ENCODE results near the gene PLA2G2F.

Gene PLA2G2F

DNA sequence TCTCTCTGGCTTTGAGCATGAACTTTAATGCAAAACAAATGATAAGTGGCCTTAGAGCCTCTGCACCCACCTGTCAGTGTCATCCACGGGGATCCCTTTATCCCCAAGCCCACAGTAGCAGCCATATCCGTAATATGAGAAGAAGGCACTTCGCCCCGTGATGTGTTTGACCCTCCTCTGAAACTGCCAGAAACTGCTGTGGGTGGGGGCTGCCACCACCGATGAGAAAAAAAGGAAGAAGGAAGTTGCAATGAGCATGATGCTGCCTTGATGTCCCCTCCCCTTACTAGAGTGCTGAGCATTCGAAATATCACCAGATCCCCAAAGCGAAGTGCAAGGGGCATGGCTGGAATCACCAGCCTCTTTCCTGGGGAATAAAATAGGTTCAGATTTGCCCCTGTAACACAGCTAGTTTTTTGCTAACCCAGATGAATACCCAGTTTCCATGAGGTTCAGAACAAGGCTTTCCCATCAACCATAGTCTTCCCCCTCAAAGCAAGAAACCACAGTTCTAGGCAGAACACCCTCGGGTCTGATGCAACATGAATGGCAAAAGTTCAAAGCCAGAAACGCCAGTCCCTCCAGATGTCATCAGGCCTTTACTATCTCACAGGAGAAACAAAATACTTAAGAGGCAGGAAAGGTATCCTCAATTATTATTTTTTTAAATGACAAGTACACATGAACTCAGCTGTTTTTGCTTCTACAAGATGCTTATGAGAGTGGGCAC is 36.0 kb downstream of the PLA2G2F start:
- DNase-seq: no peak

- DNase-seq: no peak
Observed at GRCh38 chr1:20178634-20179370, 39.7 kb downstream of the PLA2G2F start.

GRCh38 chr1:20179371-20180128 is 40.4 kb downstream of the PLA2G2F start:
- DNase-seq: no peak

GRCh38 chr1:20180129-20180843 is 41.2 kb downstream of the PLA2G2F start:
- no peak for DNase-seq

GRCh38 chr1:20180844-20181207 is 41.7 kb downstream of the PLA2G2F start:
- DNase-seq: no peak

- no peak for DNase-seq
Observed at GRCh38 chr1:20182415-20182814, 43.3 kb downstream of the PLA2G2F start.

GRCh38 chr1:20183035-20183434 is 43.9 kb downstream of the PLA2G2F start:
- no peak for DNase-seq

- no peak for DNase-seq
Observed at GRCh38 chr1:20183616-20184271, 44.6 kb downstream of the PLA2G2F start.

GRCh38 chr1:20184481-20184900 is 45.4 kb downstream of the PLA2G2F start:
- no peak for DNase-seq

- DNase-seq: no peak
Observed at GRCh38 chr1:20184997-20185833, 46.1 kb downstream of the PLA2G2F start.

- DNase-seq: no peak
Observed at GRCh38 chr1:20185834-20186782, 47.0 kb downstream of the PLA2G2F start, which contains the start of the genes PLA2G2C and UBXN10. Gene PLA2G2C (minus strand): TSS chr1:20186518. CDS start chr1:20177363, 9,155 bp downstream. Gene UBXN10 (plus strand): TSS chr1:20186096. CDS start chr1:20190562, 4,466 bp downstream.

- DNase-seq: no peak
Observed at GRCh38 chr1:20187103-20187812, 48.1 kb downstream of the PLA2G2F start.

DNA sequence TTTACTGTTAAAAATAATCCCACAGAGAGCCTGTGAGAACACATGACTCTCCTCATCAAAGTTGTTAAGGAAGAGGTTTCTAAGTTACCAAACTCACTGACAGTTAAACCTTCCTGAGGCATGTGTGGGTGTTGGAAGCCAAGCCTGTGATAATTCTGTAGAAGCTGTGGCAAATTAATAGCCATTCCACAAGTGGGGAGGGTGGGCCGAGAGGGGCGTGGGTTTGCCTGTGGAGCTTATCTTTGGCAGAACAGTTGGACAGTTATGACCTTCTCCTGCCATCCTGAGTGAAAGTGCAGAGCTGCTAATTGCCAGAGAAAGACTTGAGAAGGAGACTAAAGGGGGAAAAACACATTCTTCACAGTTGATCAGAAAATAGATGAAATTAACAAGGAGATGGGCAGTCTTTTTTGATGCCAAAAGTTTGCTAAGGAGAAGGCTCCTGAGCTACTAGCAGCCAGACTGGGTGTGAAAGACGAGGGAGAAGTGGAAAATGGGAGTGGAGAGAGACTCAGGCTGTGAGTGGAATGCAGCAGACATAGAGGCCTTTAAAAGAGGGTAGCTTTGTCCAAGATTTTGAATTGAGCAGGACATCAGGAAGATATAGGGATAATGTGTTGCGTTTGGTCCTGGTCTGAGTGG is 48.8 kb downstream of the PLA2G2F start:
- no peak for DNase-seq

GRCh38 chr1:20188455-20188817 is 49.3 kb downstream of the PLA2G2F start:
- no peak for DNase-seq

GRCh38 chr1:20189664-20190063 is 50.5 kb downstream of the PLA2G2F start:
- DNase-seq: no peak

DNA sequence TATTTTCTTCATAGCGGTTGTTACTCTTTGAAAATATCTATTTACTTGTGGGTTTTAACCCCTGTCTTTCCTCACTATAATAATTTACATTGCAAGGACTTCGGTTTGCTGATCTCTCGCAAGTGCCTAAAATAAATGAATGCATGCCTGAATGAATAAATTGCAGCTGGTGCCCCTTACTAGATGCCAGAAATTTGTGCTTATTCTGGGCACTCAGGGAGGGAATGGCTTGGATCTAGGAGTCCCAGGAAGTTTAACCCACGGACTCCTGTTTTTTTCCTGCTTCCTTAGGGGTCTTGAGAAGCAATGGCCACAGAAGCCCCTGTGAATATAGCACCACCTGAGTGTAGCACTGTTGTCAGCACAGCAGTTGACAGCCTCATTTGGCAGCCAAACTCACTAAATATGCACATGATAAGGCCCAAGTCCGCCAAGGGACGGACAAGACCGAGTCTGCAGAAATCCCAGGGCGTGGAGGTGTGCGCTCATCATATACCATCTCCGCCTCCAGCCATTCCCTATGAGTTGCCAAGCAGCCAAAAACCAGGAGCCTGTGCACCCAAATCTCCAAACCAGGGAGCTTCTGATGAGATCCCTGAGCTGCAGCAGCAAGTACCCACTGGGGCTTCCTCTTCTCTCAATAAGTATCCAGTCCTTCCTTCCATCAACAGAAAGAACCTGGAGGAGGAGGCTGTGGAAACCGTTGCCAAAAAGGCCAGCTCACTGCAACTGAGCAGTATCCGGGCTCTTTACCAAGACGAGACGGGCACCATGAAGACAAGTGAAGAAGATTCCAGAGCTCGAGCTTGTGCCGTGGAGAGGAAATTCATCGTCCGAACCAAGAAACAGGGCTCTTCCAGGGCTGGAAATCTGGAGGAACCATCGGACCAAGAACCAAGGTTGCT is 51.4 kb downstream of the PLA2G2F start:
- DNase-seq: no peak

DNA sequence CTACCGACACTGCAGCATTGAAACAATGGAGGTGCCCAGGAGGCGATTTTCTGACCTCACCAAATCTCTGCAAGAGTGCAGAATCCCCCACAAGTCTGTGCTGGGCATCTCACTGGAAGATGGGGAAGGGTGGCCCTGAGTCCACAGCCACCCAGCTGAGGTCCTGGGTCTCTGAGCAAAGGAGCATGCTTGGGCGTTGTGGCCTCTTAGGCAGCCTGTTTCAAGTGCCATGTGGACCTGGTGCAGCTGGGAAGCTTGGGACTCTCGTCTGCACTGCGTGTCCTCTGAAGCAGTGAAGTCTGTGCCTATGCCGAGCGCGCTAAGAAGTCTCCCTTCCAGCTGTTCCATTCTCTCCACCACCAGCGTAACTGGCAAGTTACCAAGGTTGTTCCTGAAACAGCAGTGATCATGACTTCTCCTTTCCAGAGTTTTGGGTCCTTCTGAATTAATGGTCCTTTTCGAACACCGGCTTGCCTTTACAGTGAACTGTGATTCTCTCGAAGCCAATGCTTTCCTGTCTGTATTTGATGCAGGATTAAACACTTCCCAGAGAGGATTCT is 52.2 kb downstream of the PLA2G2F start:
- DNase-seq: no peak

DNA sequence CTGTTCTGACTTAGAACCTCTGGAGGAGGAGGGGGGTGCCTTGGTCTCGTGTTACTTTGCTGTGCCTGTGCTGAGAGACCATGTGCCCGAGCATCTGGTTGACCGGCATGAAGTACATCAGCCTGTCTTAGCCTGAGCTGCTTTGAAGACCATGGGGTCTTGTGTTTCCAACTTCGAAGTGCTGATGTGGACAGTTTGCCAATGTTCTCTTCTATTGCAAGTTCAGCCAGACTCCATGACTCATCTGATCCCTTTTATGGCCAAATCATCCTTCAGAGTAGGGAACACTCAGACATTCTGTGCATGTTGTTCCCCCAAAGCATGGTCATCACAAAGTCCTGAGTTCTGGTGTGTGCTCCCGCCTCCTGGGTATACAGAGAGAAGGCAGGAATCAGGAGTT is 53.2 kb downstream of the PLA2G2F start:
- DNase-seq: no peak

Data from cerebellar nuclear complex (tissue), 1 donor.